ENCODE results near the gene CARD11. TPM values are rescaled to one million over a fixed set of nuclear protein-coding genes. Genes with fewer than 3 reads are reported as not detected.

Gene CARD11
- total and polyA plus RNA-seq, 2 donors (not counting 1 experiment from before 2014, with no cell fraction given) = 129 to 135 TPM

- Histone ChIP-seq H3K4me2 (replicated peaks; ENCODE audit: low read depth, low read length, poor library complexity, severe bottlenecking) (peak overlapping the region; percentile 77), H3K4me3 (ENCODE audit: control extremely low read depth in 1 of 5, extremely low read depth in 1 of 5, insufficient read depth in 1 of 5, low read depth in 2 of 5, low read length in 4 of 5) (peak overlapping the region in 4 of 5 experiments; percentile 12 to 66 (median 36)), H3K27ac (ENCODE audit: low read length in 2 of 2) (peak overlapping the region in 1 of 2 donors; percentile 16), H3K79me2 (ENCODE audit: control insufficient read depth, insufficient read depth, low read length) (no peaks in the 10 kb centered on the region), H3K9me3 (ENCODE audit: control extremely low read depth in 1 of 3, control insufficient read depth in 2 of 3, insufficient read depth in 1 of 3, low read length in 2 of 3) (no peaks in the 10 kb centered on the region), H2AFZ (ENCODE audit: insufficient read depth, low read depth, low read length, poor library complexity, severe bottlenecking) (peak overlapping the region; percentile 85), H3K36me3 (replicated peaks in 1 of 2; ENCODE audit: control extremely low read depth in 1 of 2, control insufficient read depth in 1 of 2, extremely low read depth in 1 of 2, insufficient read depth in 2 of 2, low read length in 1 of 2) (no peaks in the 10 kb centered on the region), H3K4me1 (ENCODE audit: control insufficient read depth in 2 of 2, insufficient read depth in 2 of 2, low read length in 2 of 2) (peaks cover 17 to 23% of the 10 kb centered on the region in 2 donors), H3K9ac (ENCODE audit: low read length) (peak overlapping the region; percentile 57), H3K27me3 (replicated peaks in 1 of 4; ENCODE audit: control extremely low read depth in 1 of 4, control insufficient read depth in 3 of 4, insufficient read depth in 4 of 4, low read length in 3 of 4) (no peaks in the 10 kb centered on the region), H4K20me1 (ENCODE audit: control insufficient read depth, insufficient read depth, low read length, poor library complexity, severe bottlenecking) (no peaks in the 10 kb centered on the region)
- no peak for DNase-seq
- ChIA-PET CTCF (interaction anchor here (0.6 to 1.5 kb wide), 6 partner anchors 17 to 1761 kb away, joined by 3 read pairs; no protein-coding TSS in a partner anchor), POLR2A (interaction anchor here (0.6 kb wide), 1 partner anchor 20 kb away, joined by 9 read pairs; no protein-coding TSS in a partner anchor)
- Mint-ChIP-seq H3K4me1 (peaks cover 32% of the 10 kb centered on the region), H3K4me3 (peak overlapping the region; percentile 77), H3K27ac (peak overlapping the region; percentile 72), H3K27me3 (no peaks in the 10 kb centered on the region), H3K9me3 (ENCODE audit: insufficient read depth) (no peaks in the 10 kb centered on the region)
- TF ChIP-seq EZH2 (IDR thresholded peaks at IDR 0.05; ENCODE audit: borderline replicate concordance, insufficient read depth, low read depth, low read length, poor library complexity, severe bottlenecking) (no peak), CTCF (IDR thresholded peaks at IDR 0.05) (no peak)
- ATAC-seq (ENCODE audit: low read depth) = no peak
- 67% methylated on average over 13 of the region's 15 CpGs for WGBS (ENCODE audit: insufficient coverage)
- intact Hi-C loops (cut with micrococcal nuclease) = loop anchor here (10.0 kb wide), 1 partner anchor 195 kb away; no protein-coding TSS in a partner anchor
Measured at GRCh38 chr7:2869981-2870380, 173.7 kb downstream of the CARD11 start.

GRCh38 chr7:2866601-2867000, 177.1 kb downstream of the CARD11 start:
- TF ChIP-seq CTCF (IDR thresholded peaks at IDR 0.05) (no peak), EZH2 (IDR thresholded peaks at IDR 0.05; ENCODE audit: borderline replicate concordance, insufficient read depth, low read depth, low read length, poor library complexity, severe bottlenecking) (no peak)
- intact Hi-C loops (cut with micrococcal nuclease) = loop anchor here (10.0 kb wide), 1 partner anchor 198 kb away; no protein-coding TSS in a partner anchor
- Histone ChIP-seq H4K20me1 (ENCODE audit: control insufficient read depth, insufficient read depth, low read length, poor library complexity, severe bottlenecking) (no peaks in the 10 kb centered on the region), H3K4me2 (replicated peaks; ENCODE audit: low read depth, low read length, poor library complexity, severe bottlenecking) (no peak overlapping the region), H3K27me3 (replicated peaks in 1 of 4; ENCODE audit: control extremely low read depth in 1 of 4, control insufficient read depth in 3 of 4, insufficient read depth in 4 of 4, low read length in 3 of 4) (no peaks in the 10 kb centered on the region), H3K4me3 (ENCODE audit: control extremely low read depth in 1 of 5, extremely low read depth in 1 of 5, insufficient read depth in 1 of 5, low read depth in 2 of 5, low read length in 4 of 5) (no peak overlapping the region), H3K4me1 (ENCODE audit: control insufficient read depth in 2 of 2, insufficient read depth in 2 of 2, low read length in 2 of 2) (peaks cover 29 to 46% of the 10 kb centered on the region in 2 donors), H3K79me2 (ENCODE audit: control insufficient read depth, insufficient read depth, low read length) (no peaks in the 10 kb centered on the region), H3K27ac (ENCODE audit: low read length in 2 of 2) (no peak overlapping the region), H2AFZ (ENCODE audit: insufficient read depth, low read depth, low read length, poor library complexity, severe bottlenecking) (no peak overlapping the region), H3K9me3 (ENCODE audit: control extremely low read depth in 1 of 3, control insufficient read depth in 2 of 3, insufficient read depth in 1 of 3, low read length in 2 of 3) (no peaks in the 10 kb centered on the region), H3K36me3 (replicated peaks in 1 of 2; ENCODE audit: control extremely low read depth in 1 of 2, control insufficient read depth in 1 of 2, extremely low read depth in 1 of 2, insufficient read depth in 2 of 2, low read length in 1 of 2) (no peaks in the 10 kb centered on the region), H3K9ac (ENCODE audit: low read length) (no peak overlapping the region)
- Mint-ChIP-seq H3K4me1 (peaks cover 49% of the 10 kb centered on the region), H3K27me3 (no peaks in the 10 kb centered on the region), H3K9me3 (ENCODE audit: insufficient read depth) (no peaks in the 10 kb centered on the region), H3K27ac (no peak overlapping the region), H3K4me3 (no peak overlapping the region)
- CTCF ChIA-PET = interaction anchor here (0.6 to 5.3 kb wide), 16 partner anchors 13 to 1030 kb away, joined by 3 to 57 read pairs (median 4); no protein-coding TSS in a partner anchor
- POLR2A ChIA-PET = interaction anchor here (0.6 kb wide), 1 partner anchor 144 kb away, joined by 5 read pairs; no protein-coding TSS in a partner anchor
- ATAC-seq (ENCODE audit: low read depth) (no peak), DNase-seq (no peak)
- WGBS (ENCODE audit: insufficient coverage) = 25% methylated on average over 2 of the region's 3 CpGs
